ENCODE measurements around the gene CDSN.

The CDSN gene

GRCh38 chr6:31125586-31126363 is 5.5 kb upstream of the CDSN start:
- TF ChIP-seq CTCF (IDR thresholded peaks at IDR 0.05; ENCODE audit: insufficient read depth, low read length, poor library complexity, severe bottlenecking) = no peak
- no peak for DNase-seq (ENCODE audit: extremely low read depth, insufficient read length)
- Histone ChIP-seq H3K36me3 (ENCODE audit: control insufficient read depth, insufficient read depth, low read length) (no peaks in the 10 kb centered on the region), H3K27me3 (replicated peaks; ENCODE audit: control insufficient read depth, insufficient read depth, low read length) (peaks cover 2% of the 10 kb centered on the region), H3K4me3 (replicated peaks; ENCODE audit: low read depth, low read length) (no peak overlapping the region)

GRCh38 chr6:31125162-31125561 is 4.9 kb upstream of the CDSN start:
- Histone ChIP-seq H3K36me3 (ENCODE audit: control insufficient read depth, insufficient read depth, low read length) (no peaks in the 10 kb centered on the region), H3K4me3 (replicated peaks; ENCODE audit: low read depth, low read length) (no peak overlapping the region), H3K27me3 (replicated peaks; ENCODE audit: control insufficient read depth, insufficient read depth, low read length) (peaks cover 2% of the 10 kb centered on the region)
- TF ChIP-seq CTCF (IDR thresholded peaks at IDR 0.05; ENCODE audit: insufficient read depth, low read length, poor library complexity, severe bottlenecking) = no peak
- DNase-seq (ENCODE audit: extremely low read depth, insufficient read length) = no peak

GRCh38 chr6:31122791-31123706 is 2.8 kb upstream of the CDSN start:
- no peak for DNase-seq (ENCODE audit: extremely low read depth, insufficient read length)

GRCh38 chr6:31121131-31121790 is 1.0 kb upstream of the CDSN start:
- no peak for DNase-seq (ENCODE audit: extremely low read depth, insufficient read length)
- no peak for TF ChIP-seq CTCF (IDR thresholded peaks at IDR 0.05; ENCODE audit: insufficient read depth, low read length, poor library complexity, severe bottlenecking)
- peaks cover 2% of the 10 kb centered on the region for H3K27me3 ChIP-seq (replicated peaks; ENCODE audit: control insufficient read depth, insufficient read depth, low read length)
- no peak overlapping the region for H3K4me3 ChIP-seq (replicated peaks; ENCODE audit: low read depth, low read length)
- H3K36me3 ChIP-seq (ENCODE audit: control insufficient read depth, insufficient read depth, low read length) = no peaks in the 10 kb centered on the region

More at GRCh38 chr6:31122791-31123706, 2.8 kb upstream of the CDSN start:
- Histone ChIP-seq H3K27me3 (replicated peaks; ENCODE audit: control insufficient read depth, insufficient read depth, low read length) (peaks cover 2% of the 10 kb centered on the region), H3K4me3 (replicated peaks; ENCODE audit: low read depth, low read length) (no peak overlapping the region), H3K36me3 (ENCODE audit: control insufficient read depth, insufficient read depth, low read length) (no peaks in the 10 kb centered on the region)
- TF ChIP-seq CTCF (IDR thresholded peaks at IDR 0.05; ENCODE audit: insufficient read depth, low read length, poor library complexity, severe bottlenecking) = no peak

GRCh38 chr6:31118178-31118577 is 2.1 kb downstream of the CDSN start:
- no peak for TF ChIP-seq CTCF (IDR thresholded peaks at IDR 0.05; ENCODE audit: insufficient read depth, low read length, poor library complexity, severe bottlenecking)
- no peaks in the 10 kb centered on the region for H3K36me3 ChIP-seq (ENCODE audit: control insufficient read depth, insufficient read depth, low read length)
- no peak overlapping the region for H3K4me3 ChIP-seq (replicated peaks; ENCODE audit: low read depth, low read length)
- H3K27me3 ChIP-seq (replicated peaks; ENCODE audit: control insufficient read depth, insufficient read depth, low read length) = peaks cover 3% of the 10 kb centered on the region
- no peak for DNase-seq (ENCODE audit: extremely low read depth, insufficient read length)
